ENCODE measurements around the gene NECAB3.
"Not testable (repeated sequence)": the region's sequence is repeated elsewhere in the genome, so short reads cannot be mapped to it uniquely, and the experiment has no call there.

The NECAB3 gene, protein sequence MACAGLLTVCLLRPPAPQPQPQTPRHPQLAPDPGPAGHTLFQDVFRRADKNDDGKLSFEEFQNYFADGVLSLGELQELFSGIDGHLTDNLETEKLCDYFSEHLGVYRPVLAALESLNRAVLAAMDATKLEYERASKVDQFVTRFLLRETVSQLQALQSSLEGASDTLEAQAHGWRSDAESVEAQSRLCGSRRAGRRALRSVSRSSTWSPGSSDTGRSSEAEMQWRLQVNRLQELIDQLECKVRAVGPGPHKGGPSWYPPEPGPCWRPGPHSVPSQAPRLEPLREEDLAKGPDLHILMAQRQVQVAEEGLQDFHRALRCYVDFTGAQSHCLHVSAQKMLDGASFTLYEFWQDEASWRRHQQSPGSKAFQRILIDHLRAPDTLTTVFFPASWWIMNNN

GRCh38 chr20:33674294-33675135 lies at the start of gene NECAB3:
Gene NECAB3, minus strand, starts transcription at chr20:33674428. Its CDS starts 76 bp downstream, at chr20:33674352.
- DNase-seq: peak; percentile 78

DNA sequence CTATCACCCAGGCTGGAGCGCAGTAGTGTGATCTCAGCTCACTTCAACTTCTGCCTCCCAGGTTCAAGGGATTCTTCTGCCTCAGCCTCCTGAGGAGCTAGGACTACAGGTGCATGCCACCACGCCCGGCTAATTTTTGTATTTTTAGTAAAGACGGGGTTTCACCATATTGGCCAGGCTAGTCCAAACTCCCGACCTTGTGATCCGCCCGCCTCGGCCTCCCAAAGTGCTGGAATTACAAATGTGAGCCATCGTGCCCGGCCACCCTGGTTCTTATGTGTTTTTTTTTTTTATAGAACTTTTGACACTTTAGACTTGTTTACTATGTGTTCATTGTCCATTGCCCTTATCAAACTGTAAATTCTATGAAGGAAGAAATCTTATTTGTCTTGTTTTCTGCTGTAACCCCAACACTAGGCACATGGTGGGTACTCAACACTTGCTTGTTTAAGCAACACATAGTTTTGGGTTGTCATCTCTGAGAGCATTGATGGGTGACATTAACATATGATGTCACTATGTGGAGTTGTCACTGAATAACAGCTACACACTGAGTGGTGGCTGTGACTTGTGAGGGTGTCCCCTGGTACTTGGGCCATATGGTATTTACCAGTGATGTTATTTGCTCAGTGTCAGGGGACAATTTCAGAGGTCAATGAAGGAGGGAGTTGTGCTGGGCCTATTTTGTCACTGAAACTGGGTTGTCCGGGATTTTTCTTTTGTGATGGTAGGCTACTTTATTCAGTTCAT lies 47.3 kb upstream of the NECAB3 start:
- DNase-seq: no peak

DNA sequence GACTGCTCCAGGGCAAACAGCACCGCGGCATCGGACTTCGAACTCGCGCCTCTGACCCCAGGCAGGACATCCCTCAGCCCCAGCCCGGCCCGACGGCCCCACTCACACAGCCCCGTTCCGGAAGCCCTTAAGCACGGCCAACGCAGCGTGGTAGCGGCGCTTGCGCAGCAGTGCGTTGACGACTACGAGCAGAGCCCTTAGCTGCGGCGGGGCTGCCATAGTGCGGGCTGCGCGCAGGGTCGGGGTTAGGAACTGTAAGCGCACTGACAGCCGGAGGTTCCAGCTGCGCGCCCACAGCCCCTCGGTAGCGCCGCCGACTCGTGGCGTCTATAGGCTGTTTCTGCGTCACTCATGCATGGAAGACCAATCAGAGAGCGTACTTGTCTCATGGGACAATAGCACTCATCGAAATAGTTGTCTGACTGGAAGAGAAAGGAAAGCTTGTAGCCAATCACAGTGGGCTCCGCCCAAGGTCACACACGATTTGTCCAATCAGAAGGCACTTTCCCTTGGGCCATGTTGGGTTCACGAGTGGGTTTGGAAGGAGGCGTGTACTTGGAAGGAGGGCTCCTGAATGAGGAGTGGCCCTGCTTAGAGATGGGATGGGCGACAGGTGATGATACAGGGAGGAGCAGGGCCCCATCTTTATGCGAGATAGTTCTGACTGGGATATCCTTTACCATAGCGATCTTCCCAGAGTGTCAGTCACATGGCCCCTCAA lies 45.9 kb upstream of the NECAB3 start, which contains the start of gene PXMP4:
PXMP4 (minus strand) TSS at position 322 of the 721 bp plus-strand sequence; CDS start at position 219, 103 bp downstream.
- DNase-seq: peak; percentile 96

DNA sequence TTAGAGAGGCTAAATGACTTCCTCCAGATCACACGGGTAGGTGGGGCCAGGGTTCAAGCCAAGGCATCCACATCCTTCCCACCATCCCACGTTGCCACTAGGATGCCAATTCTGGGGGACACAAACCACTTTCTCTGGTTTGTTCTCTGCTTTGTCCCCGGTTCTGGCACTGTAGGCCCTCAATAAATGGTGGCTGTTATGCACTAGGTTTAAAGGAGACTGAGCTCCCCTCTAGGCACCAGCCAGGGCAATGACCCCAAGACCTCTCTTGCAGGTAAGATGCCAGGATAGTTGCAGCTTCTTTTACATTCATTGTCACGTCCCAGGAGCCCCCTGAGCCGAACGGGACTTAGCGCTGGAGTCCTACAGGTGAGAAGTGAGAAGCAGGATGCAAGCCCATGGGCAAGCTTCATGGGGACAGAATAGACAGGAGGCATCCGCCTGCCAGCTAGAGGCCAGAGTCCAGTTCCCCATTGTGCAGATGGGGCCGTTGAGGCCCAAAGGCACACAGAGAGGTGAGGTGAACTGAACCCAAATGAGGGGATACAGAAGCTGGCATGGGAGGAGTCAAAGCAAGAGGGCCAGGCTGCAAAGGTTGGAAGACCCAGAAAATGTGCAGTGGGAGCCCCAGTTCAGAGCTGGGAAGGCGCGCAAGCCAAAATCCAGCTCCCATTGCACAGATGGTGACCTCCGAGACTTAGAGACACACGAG lies 45.2 kb upstream of the NECAB3 start:
- peak; percentile 11 for DNase-seq

DNA sequence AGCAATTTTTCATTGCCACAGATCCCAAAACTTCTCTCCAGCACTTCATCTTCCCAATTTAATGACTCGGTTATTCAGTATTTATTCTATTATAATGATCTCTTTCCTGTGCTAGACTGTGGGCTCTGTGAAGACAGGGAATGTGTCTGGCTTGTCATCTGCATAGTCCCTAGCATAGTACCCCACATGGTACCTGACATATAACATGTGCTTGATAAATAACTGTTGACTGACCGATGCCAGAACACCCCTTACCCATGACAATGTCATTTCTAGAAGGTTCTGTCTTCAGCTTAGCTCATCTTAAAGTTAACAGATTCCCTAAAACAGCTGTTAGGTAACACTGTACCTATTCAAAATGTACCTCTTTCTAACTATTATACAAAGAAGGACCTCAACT lies 42.3 kb upstream of the NECAB3 start:
- DNase-seq: no peak

- DNase-seq: no peak
Observed at GRCh38 chr20:33713865-33714367, 39.7 kb upstream of the NECAB3 start.

DNA sequence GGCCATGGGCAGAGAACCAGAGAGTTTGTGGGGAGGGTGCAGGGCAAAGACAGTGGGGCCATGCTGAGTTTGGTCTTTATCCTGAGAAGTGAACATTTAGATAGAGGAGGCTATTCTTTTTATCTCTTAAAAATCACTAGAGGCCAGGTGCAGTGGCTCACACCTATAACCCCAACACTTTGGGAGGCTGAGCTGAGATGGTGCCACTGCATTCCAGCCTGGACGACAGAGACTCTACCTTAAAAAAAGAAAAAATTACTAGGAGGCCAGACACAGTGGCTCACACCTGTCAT lies 37.2 kb upstream of the NECAB3 start:
- DNase-seq: no peak

GRCh38 chr20:33710681-33711445 lies 36.6 kb upstream of the NECAB3 start:
- no peak for DNase-seq

GRCh38 chr20:33709905-33710541 lies 35.8 kb upstream of the NECAB3 start:
- no peak for DNase-seq

- no peak for DNase-seq
Observed at GRCh38 chr20:33709398-33709797, 35.2 kb upstream of the NECAB3 start.

DNA sequence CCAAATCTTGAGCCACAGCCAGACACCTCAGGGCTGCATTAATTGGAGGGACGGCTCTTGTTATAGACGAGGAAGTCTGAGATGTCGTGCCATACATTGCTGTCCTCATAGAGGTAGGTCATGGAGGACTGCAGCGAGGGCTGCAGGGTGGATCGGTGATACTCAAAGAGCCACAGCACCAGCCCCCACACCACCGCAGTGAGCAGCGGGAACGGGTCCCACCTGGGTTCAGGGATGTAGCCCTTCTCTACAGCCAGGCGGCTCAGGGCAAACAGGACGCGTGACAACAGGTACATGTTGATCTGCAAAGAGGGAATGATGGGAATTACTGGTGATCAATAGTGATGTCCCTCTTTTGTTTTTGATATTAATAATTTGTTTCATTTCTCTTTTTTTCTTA lies 33.4 kb upstream of the NECAB3 start:
- no peak for DNase-seq

- DNase-seq: no peak
Observed at GRCh38 chr20:33704197-33704924, 30.1 kb upstream of the NECAB3 start.

DNA sequence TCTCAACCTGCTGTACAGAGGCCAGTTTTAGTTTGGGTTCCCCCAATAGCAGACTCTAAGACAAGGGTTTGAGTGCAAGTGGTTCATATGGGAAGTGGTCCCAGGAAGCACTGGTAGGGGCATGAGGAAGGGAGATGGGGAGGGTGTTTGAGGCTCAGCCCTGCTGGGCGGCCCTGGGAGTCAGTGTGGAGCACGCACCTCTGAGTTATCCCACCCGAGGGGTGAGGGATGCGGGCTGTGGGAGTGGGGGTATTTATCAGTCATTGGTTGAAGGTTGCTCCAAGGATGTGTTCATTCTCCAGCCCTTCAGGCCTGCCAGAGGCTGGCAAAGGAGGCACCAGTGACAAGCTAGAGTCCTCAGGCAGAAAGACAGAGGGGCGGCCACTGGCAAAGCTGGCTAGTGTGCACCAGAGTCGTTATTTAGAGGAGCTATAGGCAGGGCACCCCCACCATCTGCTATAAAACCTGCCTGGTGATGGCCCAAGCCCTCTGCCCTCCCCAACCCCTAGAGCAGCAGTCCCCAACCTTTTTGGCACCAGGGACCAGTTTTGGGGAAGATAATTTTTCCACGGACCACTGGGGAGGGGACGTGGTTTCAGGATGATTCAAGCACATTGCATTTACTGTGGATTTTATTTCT lies 29.4 kb upstream of the NECAB3 start:
- DNase-seq: no peak

DNA sequence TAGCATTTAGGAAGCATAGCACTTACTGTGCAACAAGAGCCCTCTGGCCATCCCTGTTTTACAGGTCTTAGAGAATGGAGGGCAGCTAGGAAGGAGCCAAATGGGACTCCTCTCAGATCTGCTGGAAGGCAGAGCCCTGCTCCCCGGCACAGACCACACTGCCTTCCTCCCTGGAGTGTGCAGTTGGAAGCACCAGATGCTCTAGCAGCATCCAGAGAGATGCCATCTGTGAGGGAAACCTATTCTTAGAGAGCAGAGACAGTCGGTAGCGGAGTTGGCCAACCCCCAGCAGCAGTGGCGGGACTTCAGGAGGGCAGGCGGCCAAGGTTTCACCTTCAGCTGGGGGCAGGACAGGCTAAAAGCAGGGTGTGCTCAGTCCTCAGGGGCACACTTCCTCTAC lies 28.6 kb upstream of the NECAB3 start:
- no peak for DNase-seq

- no peak for DNase-seq
Observed at GRCh38 chr20:33701629-33702450, 27.6 kb upstream of the NECAB3 start.

DNA sequence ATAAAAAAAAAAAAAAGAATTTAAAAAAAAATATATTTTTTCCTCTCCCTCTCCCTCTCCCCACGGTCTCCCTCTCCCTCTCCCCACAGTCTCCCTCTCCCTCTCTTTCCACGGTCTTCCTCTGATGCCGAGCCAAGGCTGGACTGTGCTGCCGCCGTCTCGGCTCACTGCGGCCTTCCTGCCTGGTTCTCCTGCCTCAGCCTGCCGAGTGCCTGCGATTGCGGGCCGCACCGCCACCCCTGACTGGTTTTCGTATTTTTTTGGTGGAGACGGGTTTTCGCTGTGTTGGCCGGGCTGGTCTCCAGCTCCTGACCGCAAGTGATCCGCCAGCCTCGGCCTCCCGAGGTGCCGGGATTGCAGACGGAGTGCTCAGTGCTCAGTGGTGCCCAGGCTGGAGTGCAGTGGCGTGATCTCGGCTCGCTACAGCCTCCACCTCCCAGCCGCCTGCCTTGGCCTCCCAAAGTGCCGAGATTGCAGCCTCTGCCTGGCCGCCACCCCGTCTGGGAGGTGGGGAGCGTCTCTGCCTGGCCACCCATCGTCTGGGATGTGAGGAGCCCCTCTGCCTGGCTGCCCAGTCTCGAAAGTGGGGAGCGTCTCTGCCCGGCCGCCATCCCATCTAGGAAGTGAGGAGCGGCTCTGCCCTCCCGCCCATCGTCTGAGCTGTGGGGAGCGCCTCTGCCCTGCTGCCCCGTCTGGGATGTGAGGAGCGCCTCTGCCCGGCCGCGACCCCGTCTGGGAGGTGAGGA lies 26.6 kb upstream of the NECAB3 start:
- not testable (repeated sequence) for DNase-seq

GRCh38 chr20:33698966-33699365 lies 24.7 kb upstream of the NECAB3 start:
- DNase-seq: not testable (repeated sequence)

DNA sequence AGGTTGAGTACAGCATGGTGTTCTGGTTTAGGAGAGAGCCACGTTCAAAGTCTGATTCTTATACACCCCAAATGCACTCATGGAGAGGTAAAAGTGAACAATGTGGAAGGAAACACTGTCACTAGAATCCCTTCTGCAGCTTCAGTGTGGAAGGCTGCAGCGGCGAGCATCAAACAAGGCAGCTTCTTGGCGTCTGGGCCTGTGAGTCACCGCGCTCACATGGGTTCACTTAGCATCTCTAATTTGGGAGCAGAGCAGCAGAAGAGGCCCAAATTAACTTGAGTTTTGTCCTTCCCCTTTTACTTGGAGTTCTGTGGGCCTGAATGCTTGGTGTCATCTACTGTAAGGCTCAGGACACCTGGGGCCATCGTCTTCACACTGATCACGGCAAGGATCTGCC lies 22.9 kb upstream of the NECAB3 start:
- no peak for DNase-seq

All from suppressor macrophage treated with lipopolysaccharide for 4 hours (primary cell).